HL-60 (cell line): ENCODE data around the gene TACC2.

Experiments
- DNase-seq, 2 experiments: peaks; one replicate each; pipeline ENCODE4 v3.0.0-alpha.2; 2010 to 2020; ENCODE audit warnings: low read depth in 1 of 2, low spot score in 1 of 2
- H3K27ac ChIP-seq: fragments of 250-450 bp; sonication (Bioruptor Pico); replicated peaks from 2 replicates; pipeline ENCODE4 v1.5.1; 2020; ENCODE audit warnings: mild to moderate bottlenecking, moderate library complexity
- H3K27me3 ChIP-seq: fragments of 250-450 bp; sonication (Bioruptor Pico); 2 replicates; pipeline ENCODE4 v1.5.1; 2021; ENCODE audit warnings: mild to moderate bottlenecking, moderate library complexity; ENCODE audit not compliant: insufficient read depth, poor library complexity, severe bottlenecking
- H3K4me3 ChIP-seq: replicated peaks from 2 replicates; pipeline ENCODE4 v1.5.1; 2011; ENCODE audit warnings: mild to moderate bottlenecking, control low read depth, low read length; ENCODE audit not compliant: insufficient read depth
- GABPA ChIP-seq: IDR thresholded peaks from 2 replicates; pipeline ENCODE4 v1.6.1; 2012; ENCODE audit warnings: low read depth
- POLR2AphosphoS5 ChIP-seq: IDR thresholded peaks from 2 replicates; pipeline ENCODE4 v1.6.1; 2012; ENCODE audit warnings: low read depth
- REST ChIP-seq: IDR thresholded peaks from 2 replicates; pipeline ENCODE4 v1.6.1; 2012; ENCODE audit warnings: low read depth; ENCODE audit not compliant: insufficient replicate concordance
- SPI1 ChIP-seq: IDR thresholded peaks from 2 replicates; pipeline ENCODE4 v1.6.1; 2012; ENCODE audit warnings: low read depth, mild to moderate bottlenecking, borderline replicate concordance
- TF ChIP-seq, protein P1 (sequence below): IDR thresholded peaks from one replicate; pipeline ENCODE4 v1.5.1; 2011; ENCODE audit warnings: low read length, control low read depth, inconsistent platforms; ENCODE audit not compliant: insufficient read depth

The TACC2 gene

GRCh38 chr10:122127943-122128342 is 139.0 kb downstream of the TACC2 start:
- no peak for DNase-seq
- TF ChIP-seq, protein P1, sequence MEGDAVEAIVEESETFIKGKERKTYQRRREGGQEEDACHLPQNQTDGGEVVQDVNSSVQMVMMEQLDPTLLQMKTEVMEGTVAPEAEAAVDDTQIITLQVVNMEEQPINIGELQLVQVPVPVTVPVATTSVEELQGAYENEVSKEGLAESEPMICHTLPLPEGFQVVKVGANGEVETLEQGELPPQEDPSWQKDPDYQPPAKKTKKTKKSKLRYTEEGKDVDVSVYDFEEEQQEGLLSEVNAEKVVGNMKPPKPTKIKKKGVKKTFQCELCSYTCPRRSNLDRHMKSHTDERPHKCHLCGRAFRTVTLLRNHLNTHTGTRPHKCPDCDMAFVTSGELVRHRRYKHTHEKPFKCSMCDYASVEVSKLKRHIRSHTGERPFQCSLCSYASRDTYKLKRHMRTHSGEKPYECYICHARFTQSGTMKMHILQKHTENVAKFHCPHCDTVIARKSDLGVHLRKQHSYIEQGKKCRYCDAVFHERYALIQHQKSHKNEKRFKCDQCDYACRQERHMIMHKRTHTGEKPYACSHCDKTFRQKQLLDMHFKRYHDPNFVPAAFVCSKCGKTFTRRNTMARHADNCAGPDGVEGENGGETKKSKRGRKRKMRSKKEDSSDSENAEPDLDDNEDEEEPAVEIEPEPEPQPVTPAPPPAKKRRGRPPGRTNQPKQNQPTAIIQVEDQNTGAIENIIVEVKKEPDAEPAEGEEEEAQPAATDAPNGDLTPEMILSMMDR, result no peak
- no peak for TF ChIP-seq SPI1
- TF ChIP-seq REST, result no peak
- no peak for TF ChIP-seq GABPA
- no peak for TF ChIP-seq POLR2AphosphoS5
- Histone ChIP-seq H3K27ac (no peak overlapping the region), H3K27me3 (no peaks in the 10 kb centered on the region), H3K4me3 (no peak overlapping the region)

GRCh38 chr10:122128357-122128756 is 139.4 kb downstream of the TACC2 start:
- H3K4me3 ChIP-seq, result no peak overlapping the region
- H3K27me3 ChIP-seq, result no peaks in the 10 kb centered on the region
- DNase-seq, result no peak
- TF ChIP-seq POLR2AphosphoS5 (no peak), SPI1 (no peak), GABPA (no peak), REST (no peak)
- TF ChIP-seq, protein P1, result no peak
- no peak overlapping the region for H3K27ac ChIP-seq

DNA sequence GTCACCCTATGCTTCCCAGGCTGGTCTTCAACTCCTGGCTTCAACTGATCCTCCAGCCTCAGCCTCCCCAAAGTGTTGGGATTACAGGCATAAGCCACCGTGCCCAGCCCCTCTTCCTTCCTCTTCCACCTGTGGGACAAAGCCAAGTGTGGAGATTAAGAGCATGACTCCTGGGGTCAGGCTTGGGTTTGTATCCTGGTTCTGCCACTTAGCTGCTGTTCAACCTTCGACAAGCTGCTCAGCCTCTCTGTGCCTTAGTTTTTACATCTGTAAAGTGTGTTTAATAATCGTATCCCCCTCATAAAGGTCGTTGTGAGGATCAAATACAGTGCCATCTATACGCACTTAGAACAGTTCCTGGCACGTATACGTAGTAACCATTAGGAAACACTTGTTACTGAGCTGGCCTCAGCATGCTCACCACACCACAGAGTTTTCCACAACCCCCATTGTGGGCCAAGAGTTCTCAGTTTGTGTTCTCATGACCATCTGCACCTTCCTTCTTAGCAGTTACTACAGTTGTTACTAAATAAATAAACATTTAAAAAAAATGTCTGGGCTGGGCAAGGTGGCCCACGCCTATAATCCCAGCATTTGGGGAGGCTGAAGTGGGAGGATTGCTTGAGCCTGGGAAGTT is 141.6 kb downstream of the TACC2 start:
- DNase-seq, result no peak
- TF ChIP-seq POLR2AphosphoS5 (no peak), REST (no peak), SPI1 (no peak), GABPA (no peak)
- TF ChIP-seq, protein P1, result no peak
- Histone ChIP-seq H3K27ac (no peak overlapping the region), H3K4me3 (no peak overlapping the region), H3K27me3 (no peaks in the 10 kb centered on the region)
